RWPE2 (cell line): ENCODE measurements around the gene RTRAF.

ENCODE experiments used
- ATAC-seq: fragments of 200-7000 bp; cut with Tn5 transposase; 3 replicates; pipeline ENCODE4 v1.9.1; 2021; ENCODE audit warnings: low read depth
- DNase-seq: peaks from one replicate; pipeline ENCODE4 v3.0.0-alpha.2; 2020; ENCODE audit warnings: low spot score
- H3K27ac ChIP-seq: fragments of 450-650 bp; 2 replicates; pipeline ENCODE4 v1.5.1; 2017; ENCODE audit warnings: mild to moderate bottlenecking; ENCODE audit not compliant: poor library complexity, severe bottlenecking
- H3K27me3 ChIP-seq: fragments of 250-450 bp; sonication (Bioruptor Pico); 2 replicates; pipeline ENCODE4 v1.5.1; 2021; ENCODE audit warnings: mild to moderate bottlenecking, moderate library complexity; ENCODE audit not compliant: insufficient read depth, poor library complexity, severe bottlenecking
- H3K36me3 ChIP-seq: fragments of 250-450 bp; sonication (Bioruptor Pico); 2 replicates; pipeline ENCODE4 v1.5.1; 2020; ENCODE audit warnings: low read depth, mild to moderate bottlenecking, moderate library complexity
- H3K4me1 ChIP-seq: fragments of 250-450 bp; sonication (Bioruptor Pico); 2 replicates; pipeline ENCODE4 v1.5.1; 2021; ENCODE audit warnings: mild to moderate bottlenecking, moderate library complexity; ENCODE audit not compliant: insufficient read depth, poor library complexity, severe bottlenecking
- H3K4me3 ChIP-seq: fragments of 250-450 bp; sonication (Bioruptor Pico); 2 replicates; pipeline ENCODE4 v1.5.1; 2021; ENCODE audit warnings: mild to moderate bottlenecking, moderate library complexity; ENCODE audit not compliant: severe bottlenecking
- H3K9me3 ChIP-seq: fragments of 250-450 bp; sonication (Bioruptor Pico); 2 replicates; pipeline ENCODE4 v1.5.1; 2021; ENCODE audit warnings: mild to moderate bottlenecking, moderate library complexity; ENCODE audit not compliant: severe bottlenecking
- CTCF ChIP-seq: fragments of 450-650 bp; IDR thresholded peaks from one replicate; pipeline ENCODE4 v1.5.1; 2017; ENCODE audit warnings: mild to moderate bottlenecking, moderate library complexity; ENCODE audit not compliant: poor library complexity, severe bottlenecking

Gene RTRAF

GRCh38 chr14:51954031-51954430 is 35.3 kb upstream of the RTRAF start:
- ATAC-seq = no peak
- H3K36me3 ChIP-seq = no peaks in the 10 kb centered on the region
- no peak for DNase-seq
- TF ChIP-seq CTCF = no peak
- H3K27me3 ChIP-seq = peaks cover 5% of the 10 kb centered on the region
- H3K9me3 ChIP-seq = peaks cover 3% of the 10 kb centered on the region
- H3K27ac ChIP-seq = no peak overlapping the region
- H3K4me1 ChIP-seq = no peaks in the 10 kb centered on the region
- H3K4me3 ChIP-seq = no peak overlapping the region

- TF ChIP-seq CTCF = no peak
- H3K36me3 ChIP-seq = no peaks in the 10 kb centered on the region
- H3K27me3 ChIP-seq = no peaks in the 10 kb centered on the region
These were observed 34.7 kb upstream of the RTRAF start for GRCh38 chr14:51954657-51955056.

GRCh38 chr14:51957950-51958349 is 31.4 kb upstream of the RTRAF start:
- peaks cover 5% of the 10 kb centered on the region for H3K9me3 ChIP-seq
- no peaks in the 10 kb centered on the region for H3K27me3 ChIP-seq
- H3K4me3 ChIP-seq = no peak overlapping the region
- ATAC-seq (peak; percentile 45; the same call in 2 of the 3 replicates), DNase-seq (no peak)
- no peak for TF ChIP-seq CTCF
- no peak overlapping the region for H3K27ac ChIP-seq
- H3K4me1 ChIP-seq = no peaks in the 10 kb centered on the region
- H3K36me3 ChIP-seq = no peaks in the 10 kb centered on the region

More at GRCh38 chr14:51954657-51955056, 34.7 kb upstream of the RTRAF start:
- ATAC-seq = no peak
- Histone ChIP-seq H3K4me3 (no peak overlapping the region), H3K9me3 (peaks cover 5% of the 10 kb centered on the region), H3K4me1 (no peaks in the 10 kb centered on the region), H3K27ac (no peak overlapping the region)
- no peak for DNase-seq

- ATAC-seq (no peak), DNase-seq (no peak)
- no peak for TF ChIP-seq CTCF
- no peaks in the 10 kb centered on the region for H3K27me3 ChIP-seq
- H3K36me3 ChIP-seq = no peaks in the 10 kb centered on the region
- peaks cover 5% of the 10 kb centered on the region for H3K9me3 ChIP-seq
- no peak overlapping the region for H3K4me3 ChIP-seq
- H3K4me1 ChIP-seq = no peaks in the 10 kb centered on the region
- no peak overlapping the region for H3K27ac ChIP-seq
These were observed 29.4 kb upstream of the RTRAF start for GRCh38 chr14:51959928-51960327.

- Histone ChIP-seq H3K36me3 (no peaks in the 10 kb centered on the region), H3K4me3 (no peak overlapping the region), H3K9me3 (peaks cover 5% of the 10 kb centered on the region), H3K27me3 (no peaks in the 10 kb centered on the region), H3K27ac (no peak overlapping the region), H3K4me1 (no peaks in the 10 kb centered on the region)
- ATAC-seq = no peak
- no peak for TF ChIP-seq CTCF
- DNase-seq = no peak
These were observed 28.5 kb upstream of the RTRAF start for GRCh38 chr14:51960866-51961265.
